Fibroblast of mammary gland (primary cell): ENCODE measurements around the gene DPF1.
A peak's percentile ranks its signal among the peaks of the same experiment; 100 is the strongest.

Experiments
- DNase-seq: peaks from one replicate; pipeline ENCODE4 v3.0.0-alpha.2; 2010; ENCODE audit warnings: low read depth
- H3K4me3 ChIP-seq: 2 replicates; pipeline ENCODE4 v1.5.1; 2011; ENCODE audit warnings: low read depth, mild to moderate bottlenecking, low read length, moderate library complexity; ENCODE audit not compliant: control insufficient read depth
- CTCF ChIP-seq: conservative IDR thresholded peaks from 2 replicates; pipeline ENCODE4 v1.5.1; 2011; ENCODE audit warnings: low read depth, low read length, inconsistent platforms; ENCODE audit not compliant: control insufficient read depth, insufficient read depth

DPF1 gene

DNA sequence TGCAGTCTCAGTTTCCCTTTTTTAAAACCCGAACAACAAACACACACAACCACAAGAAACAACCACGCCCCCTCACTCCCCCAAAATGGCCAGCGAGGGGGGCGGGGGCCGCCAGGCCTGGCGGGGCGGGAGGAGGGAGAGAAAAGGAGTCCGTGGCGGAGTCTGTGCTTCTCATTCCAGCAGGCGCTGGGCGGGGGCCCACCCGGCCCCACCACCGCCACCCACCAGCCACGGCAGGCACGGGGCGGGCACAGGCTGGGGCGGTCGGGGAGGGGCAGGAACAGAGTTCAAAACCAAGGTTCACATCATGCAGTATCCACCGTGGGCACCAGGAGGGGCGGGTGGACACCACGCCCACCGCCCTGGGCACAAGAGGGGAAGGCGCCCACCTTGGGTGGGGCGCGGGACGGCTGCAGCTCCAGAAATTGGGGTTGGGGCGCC lies 12.9 kb downstream of the DPF1 start:
- DNase-seq, result no peak
- H3K4me3 ChIP-seq, result no peak overlapping the region
- no peak for TF ChIP-seq CTCF

DNA sequence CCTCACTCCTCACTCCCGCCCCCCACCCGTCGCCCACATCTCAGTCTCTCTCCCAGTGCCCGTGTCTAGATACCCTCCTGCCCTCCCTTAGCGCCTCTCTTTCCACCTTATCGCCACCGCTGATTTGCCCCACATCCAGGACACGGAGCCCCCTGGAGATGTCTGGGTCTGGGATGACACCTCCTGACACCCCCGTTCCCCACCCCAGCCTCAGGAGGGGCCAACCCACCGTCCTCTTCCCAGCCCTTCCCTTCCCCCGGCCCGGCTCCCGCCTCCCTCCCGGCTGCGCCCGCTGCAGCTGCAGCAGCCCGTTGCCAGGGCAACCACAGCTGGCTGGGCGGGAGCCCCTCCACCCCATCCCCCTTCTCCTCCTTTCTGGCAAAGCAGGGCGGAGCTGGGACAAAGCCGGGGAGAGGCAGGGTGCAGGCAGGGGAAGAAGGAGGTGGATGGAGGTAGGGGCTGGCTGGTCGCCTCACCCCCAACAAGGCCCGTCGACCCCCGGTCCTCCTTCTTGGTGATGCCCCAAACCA lies 13.5 kb downstream of the DPF1 start:
- no peak for DNase-seq
- peak overlapping the region; percentile 3 for H3K4me3 ChIP-seq
- no peak for TF ChIP-seq CTCF

GRCh38 chr19:38209671-38210457 lies 14.2 kb downstream of the DPF1 start:
- TF ChIP-seq CTCF, result no peak
- H3K4me3 ChIP-seq, result peak overlapping the region; percentile 22
- DNase-seq, result peak; percentile 44

DNA sequence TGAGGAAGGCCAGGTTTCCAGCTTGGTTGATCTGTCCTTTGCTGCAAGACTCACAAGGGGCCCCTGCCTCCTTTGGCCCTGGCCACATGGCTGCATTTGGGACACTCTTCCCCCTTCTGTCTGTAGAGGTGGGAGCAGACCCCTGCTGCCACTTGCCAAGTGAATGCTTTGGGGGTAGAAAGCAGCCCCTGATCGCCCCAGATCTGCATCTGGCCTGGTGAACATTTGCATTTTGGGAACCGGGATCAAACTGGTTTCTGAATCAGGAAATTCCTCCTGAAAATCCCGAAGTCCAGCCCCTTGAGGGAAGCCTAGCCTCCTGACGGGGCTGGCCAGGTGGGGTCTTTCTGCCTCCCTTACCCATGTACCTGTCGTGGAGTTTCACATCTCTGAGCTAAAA lies 14.9 kb downstream of the DPF1 start:
- DNase-seq, result no peak
- no peak for TF ChIP-seq CTCF
- H3K4me3 ChIP-seq, result no peak overlapping the region

DNA sequence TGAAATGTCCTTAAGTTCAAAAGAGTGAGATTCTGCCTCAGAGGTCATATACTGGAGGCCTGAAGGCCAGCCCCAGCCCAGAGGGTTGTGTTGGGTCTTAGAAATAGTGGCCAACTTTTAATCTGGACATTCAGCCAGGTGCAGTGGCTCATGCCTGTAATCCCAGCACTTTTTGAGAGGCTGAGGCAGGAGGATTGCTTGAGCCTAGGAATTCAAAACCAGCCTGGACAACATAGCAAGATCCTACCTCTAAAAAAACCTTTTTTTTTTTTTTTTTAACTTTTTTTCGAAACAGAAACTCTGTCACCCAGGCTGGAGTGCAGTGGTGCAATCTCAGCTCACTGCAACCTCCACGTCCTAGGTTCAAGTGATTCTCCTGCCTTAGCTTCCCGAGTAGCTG lies 15.5 kb downstream of the DPF1 start:
- no peak for DNase-seq
- no peak overlapping the region for H3K4me3 ChIP-seq
- no peak for TF ChIP-seq CTCF

DNA sequence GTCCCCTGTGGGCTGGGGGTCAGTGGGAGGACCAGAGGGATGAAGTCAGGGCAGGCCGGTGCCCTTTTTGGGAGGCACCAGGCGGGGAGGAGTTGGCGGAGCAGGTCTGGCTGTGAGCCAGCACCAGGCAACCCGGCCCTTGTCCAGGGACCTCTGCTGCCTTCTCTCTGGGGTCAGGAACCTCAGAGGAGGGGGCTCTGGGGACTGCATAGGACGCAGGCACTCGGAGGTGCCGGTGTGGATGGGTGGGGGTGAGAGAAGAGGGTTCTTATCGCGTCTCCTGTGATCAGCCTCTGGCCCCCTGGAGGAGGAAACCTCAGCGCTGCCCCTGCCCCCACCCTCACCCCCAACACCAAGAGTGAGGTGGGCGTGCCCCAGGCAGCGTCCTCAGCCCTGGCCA lies 16.5 kb downstream of the DPF1 start:
- DNase-seq, result no peak
- no peak for TF ChIP-seq CTCF

More for the DNA sequence above, 16.5 kb downstream of the DPF1 start:
- no peak overlapping the region for H3K4me3 ChIP-seq
